ENCODE measurements around the gene L3MBTL2. TPM values are rescaled to one million over a fixed set of nuclear protein-coding genes. Genes with fewer than 3 reads are reported as not detected.

Gene L3MBTL2
- total RNA-seq, 4 donors from 2014 or later = 9.1 to 32.4 (median 14.5) TPM

DNA sequence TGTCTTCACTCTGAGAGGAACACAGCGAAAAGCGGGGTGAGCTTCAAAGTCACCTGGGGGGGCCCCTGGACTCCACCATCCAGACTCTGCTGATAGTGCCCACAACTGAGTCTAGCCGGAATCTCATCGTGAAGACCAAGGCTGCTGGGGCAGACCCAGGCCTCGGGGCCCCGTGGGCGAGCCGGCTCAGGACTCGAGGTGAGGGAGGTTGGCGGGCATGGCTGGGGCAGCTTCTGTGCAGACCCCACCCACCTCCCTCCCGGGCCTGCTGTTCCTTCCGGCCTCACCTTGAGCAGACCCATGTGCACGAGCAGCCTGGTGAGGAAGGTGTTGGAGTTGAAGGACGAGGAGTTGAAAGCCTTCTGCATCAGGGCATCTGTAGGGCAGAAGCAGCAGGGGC is 44.3 kb downstream of the L3MBTL2 start:
- 93 to 95% methylated on average over 3 to 14 of the region's 14 CpGs for WGBS, 2 donors (ENCODE audit: low coverage in 1 of 2)
- intact Hi-C loops (cut with DNase I; ENCODE audit: low total_unique reads) = no loop called here
- H3K36me3 ChIP-seq = peaks cover 0 to 52% (median 24%) of the 10 kb centered on the region in 4 donors

DNA sequence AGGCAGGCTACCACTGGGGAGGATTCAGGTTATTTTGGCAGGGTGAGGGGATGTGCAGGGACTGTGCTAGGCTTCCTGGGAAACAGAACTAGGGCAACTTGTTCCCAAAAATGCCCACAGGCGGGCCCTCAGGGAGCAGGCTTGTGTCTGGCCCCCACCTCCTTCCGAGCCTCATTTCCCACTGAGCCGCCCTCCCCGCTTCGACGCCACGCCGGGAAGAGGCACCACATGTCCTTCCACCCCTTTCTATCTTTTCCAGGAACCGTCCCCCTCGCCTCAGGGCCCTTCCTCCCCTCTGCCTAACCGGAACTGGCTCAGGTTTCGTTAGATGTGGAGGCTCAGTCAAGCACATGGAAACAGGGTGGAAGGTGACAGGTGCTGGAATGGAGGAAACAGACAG is 45.0 kb downstream of the L3MBTL2 start:
- Histone ChIP-seq H3K9me3 (no peaks in the 10 kb centered on the region), H3K36me3 (peaks cover 0 to 52% (median 24%) of the 10 kb centered on the region in 4 donors), H3K27me3 (no peaks in the 10 kb centered on the region), H3K4me3 (no peak overlapping the region), H3K4me1 (no peaks in the 10 kb centered on the region), H3K27ac (no peak overlapping the region)
- in situ Hi-C loops (cut with MboI; ENCODE audit: low pct_ligation_motif_present in 1 of 4, low pct_unique_long_range_greater_than_20kb in 1 of 4, low sequenced_read_pairs in 3 of 4) = no loop called here
- 93 to 96% methylated on average over 12 of the region's 12 CpGs for WGBS, 2 donors (ENCODE audit: low coverage in 1 of 2)
- intact Hi-C loops (cut with DNase I; ENCODE audit: low total_unique reads) = no loop called here
- TF ChIP-seq POLR2AphosphoS5 (IDR thresholded peaks at IDR 0.05) (no peak), POLR2A (IDR thresholded peaks at IDR 0.05) (no peak), EP300 (IDR thresholded peaks at IDR 0.05; ENCODE audit: low read depth) (no peak)
- TF ChIP-seq, protein P1, sequence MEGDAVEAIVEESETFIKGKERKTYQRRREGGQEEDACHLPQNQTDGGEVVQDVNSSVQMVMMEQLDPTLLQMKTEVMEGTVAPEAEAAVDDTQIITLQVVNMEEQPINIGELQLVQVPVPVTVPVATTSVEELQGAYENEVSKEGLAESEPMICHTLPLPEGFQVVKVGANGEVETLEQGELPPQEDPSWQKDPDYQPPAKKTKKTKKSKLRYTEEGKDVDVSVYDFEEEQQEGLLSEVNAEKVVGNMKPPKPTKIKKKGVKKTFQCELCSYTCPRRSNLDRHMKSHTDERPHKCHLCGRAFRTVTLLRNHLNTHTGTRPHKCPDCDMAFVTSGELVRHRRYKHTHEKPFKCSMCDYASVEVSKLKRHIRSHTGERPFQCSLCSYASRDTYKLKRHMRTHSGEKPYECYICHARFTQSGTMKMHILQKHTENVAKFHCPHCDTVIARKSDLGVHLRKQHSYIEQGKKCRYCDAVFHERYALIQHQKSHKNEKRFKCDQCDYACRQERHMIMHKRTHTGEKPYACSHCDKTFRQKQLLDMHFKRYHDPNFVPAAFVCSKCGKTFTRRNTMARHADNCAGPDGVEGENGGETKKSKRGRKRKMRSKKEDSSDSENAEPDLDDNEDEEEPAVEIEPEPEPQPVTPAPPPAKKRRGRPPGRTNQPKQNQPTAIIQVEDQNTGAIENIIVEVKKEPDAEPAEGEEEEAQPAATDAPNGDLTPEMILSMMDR (IDR thresholded peaks at IDR 0.05) = no peak
- no peak for DNase-seq

More for the DNA sequence above, 44.3 kb downstream of the L3MBTL2 start:
- H3K27ac ChIP-seq = no peak overlapping the region
- in situ Hi-C loops (cut with MboI; ENCODE audit: low pct_ligation_motif_present in 1 of 4, low pct_unique_long_range_greater_than_20kb in 1 of 4, low sequenced_read_pairs in 3 of 4) = no loop called here
- H3K4me3 ChIP-seq = no peak overlapping the region
- no peaks in the 10 kb centered on the region for H3K4me1 ChIP-seq
- no peaks in the 10 kb centered on the region for H3K9me3 ChIP-seq
- TF ChIP-seq POLR2A (IDR thresholded peaks at IDR 0.05) (no peak), EP300 (IDR thresholded peaks at IDR 0.05; ENCODE audit: low read depth) (no peak), POLR2AphosphoS5 (IDR thresholded peaks at IDR 0.05) (no peak)
- TF ChIP-seq, protein P1 (IDR thresholded peaks at IDR 0.05) = no peak
- no peak for DNase-seq
- H3K27me3 ChIP-seq = no peaks in the 10 kb centered on the region

DNA sequence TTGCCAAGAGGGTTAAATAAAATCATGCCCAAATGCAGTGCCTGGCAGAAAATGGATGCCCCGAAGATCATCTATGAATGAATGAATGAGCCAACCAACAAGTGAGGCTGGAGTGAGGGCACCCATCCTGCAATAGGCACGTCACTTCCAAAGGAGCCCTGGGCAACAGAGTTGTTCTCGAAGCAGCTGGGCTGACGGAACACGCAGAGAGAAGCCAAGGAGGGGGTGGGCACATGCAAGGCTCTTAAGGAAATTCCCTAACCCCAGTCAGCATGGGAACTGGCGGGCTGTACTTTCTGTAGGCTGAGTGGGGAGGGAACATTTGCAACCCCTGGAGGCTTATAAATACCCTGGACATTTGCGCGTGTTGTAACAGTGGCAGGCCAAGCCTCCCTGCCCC is 47.3 kb downstream of the L3MBTL2 start:
- TF ChIP-seq POLR2A (IDR thresholded peaks at IDR 0.05) (no peak), POLR2AphosphoS5 (IDR thresholded peaks at IDR 0.05) (no peak), EP300 (IDR thresholded peaks at IDR 0.05; ENCODE audit: low read depth) (no peak)
- TF ChIP-seq, protein P1 (IDR thresholded peaks at IDR 0.05) = no peak
- Histone ChIP-seq H3K4me3 (no peak overlapping the region), H3K27ac (no peak overlapping the region), H3K9me3 (no peaks in the 10 kb centered on the region), H3K36me3 (peaks cover 0 to 56% (median 26%) of the 10 kb centered on the region in 4 donors), H3K27me3 (no peaks in the 10 kb centered on the region), H3K4me1 (no peaks in the 10 kb centered on the region)
- WGBS, 2 donors (ENCODE audit: low coverage in 1 of 2) = 93% methylated on average over 8 of the region's 8 CpGs; no CpG with 5 or more reads in 1 of the 2 donors
- in situ Hi-C loops (cut with MboI; ENCODE audit: low pct_ligation_motif_present in 1 of 4, low pct_unique_long_range_greater_than_20kb in 1 of 4, low sequenced_read_pairs in 3 of 4) = no loop called here
- intact Hi-C loops (cut with DNase I; ENCODE audit: low total_unique reads) = no loop called here
- no peak for DNase-seq

DNA sequence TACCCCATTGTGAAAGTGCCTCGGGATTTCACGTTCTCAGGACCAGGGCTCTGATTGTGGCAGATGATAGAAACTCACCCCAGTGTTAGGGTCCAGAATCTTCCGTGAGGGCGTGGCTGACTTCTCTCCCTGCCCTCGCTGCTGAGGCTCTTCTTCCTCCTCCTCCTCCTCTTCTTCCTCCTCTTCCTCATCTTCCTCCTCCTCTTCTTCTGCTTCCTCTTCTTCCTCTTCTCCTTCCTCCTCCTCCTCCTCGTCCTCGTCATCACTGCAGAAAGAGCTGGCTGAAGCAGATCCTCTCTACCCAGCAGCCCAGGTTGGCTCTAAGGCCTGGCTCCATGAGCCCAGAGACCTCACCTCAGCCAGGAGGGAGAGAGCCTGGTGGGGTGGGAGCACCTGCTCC is 49.1 kb downstream of the L3MBTL2 start:
- H3K9me3 ChIP-seq = no peaks in the 10 kb centered on the region
- 86 to 93% methylated on average over 7 of the region's 7 CpGs for WGBS, 2 donors (ENCODE audit: low coverage in 1 of 2)
- TF ChIP-seq EP300 (IDR thresholded peaks at IDR 0.05; ENCODE audit: low read depth) (no peak), POLR2AphosphoS5 (IDR thresholded peaks at IDR 0.05) (no peak), POLR2A (IDR thresholded peaks at IDR 0.05) (no peak)
- TF ChIP-seq, protein P1 (IDR thresholded peaks at IDR 0.05) = no peak
- H3K27ac ChIP-seq = no peak overlapping the region
- intact Hi-C loops (cut with DNase I; ENCODE audit: low total_unique reads) (no loop called here), in situ Hi-C loops (cut with MboI; ENCODE audit: low pct_ligation_motif_present in 1 of 4, low pct_unique_long_range_greater_than_20kb in 1 of 4, low sequenced_read_pairs in 3 of 4) (no loop called here)
- DNase-seq = no peak
- H3K27me3 ChIP-seq = no peaks in the 10 kb centered on the region
- H3K4me1 ChIP-seq = no peaks in the 10 kb centered on the region
- H3K36me3 ChIP-seq = peaks cover 0 to 58% (median 18%) of the 10 kb centered on the region in 4 donors
- no peak overlapping the region for H3K4me3 ChIP-seq

All from transverse colon (tissue), 4 donors.